HG03565 (cell line): ENCODE measurements around the gene CATSPERD.
"Not testable (repeated sequence)": the region's sequence is repeated elsewhere in the genome, so short reads cannot be mapped to it uniquely, and the experiment has no call there.

Experiments used
- ATAC-seq: cut with Tn5 transposase; IDR thresholded peaks from one replicate; pipeline ENCODE4 v1.9.1; 2021; ENCODE audit warnings: mild to moderate bottlenecking, moderate library complexity; ENCODE audit not compliant: unreplicated experiment

The CATSPERD gene

GRCh38 chr19:5697890-5698634 lies 22.4 kb upstream of the CATSPERD start:
- no peak for ATAC-seq

- no peak for ATAC-seq
These were observed 21.6 kb upstream of the CATSPERD start for GRCh38 chr19:5698635-5699422.

- no peak for ATAC-seq
These were observed 19.9 kb upstream of the CATSPERD start for GRCh38 chr19:5700455-5701092.

GRCh38 chr19:5702053-5702410 lies 18.4 kb upstream of the CATSPERD start:
- not testable (repeated sequence) for ATAC-seq

- no peak for ATAC-seq
These were observed 16.3 kb upstream of the CATSPERD start for GRCh38 chr19:5703819-5704818.

GRCh38 chr19:5705552-5705951 lies 14.9 kb upstream of the CATSPERD start:
- ATAC-seq: no peak

GRCh38 chr19:5706876-5707573 lies 13.4 kb upstream of the CATSPERD start:
- ATAC-seq: no peak

GRCh38 chr19:5707576-5708575 lies 12.6 kb upstream of the CATSPERD start:
- ATAC-seq: no peak

- no peak for ATAC-seq
These were observed 9.4 kb upstream of the CATSPERD start for GRCh38 chr19:5711025-5711424.

GRCh38 chr19:5711713-5712161 lies 8.7 kb upstream of the CATSPERD start:
- no peak for ATAC-seq

GRCh38 chr19:5713228-5713627 lies 7.2 kb upstream of the CATSPERD start:
- no peak for ATAC-seq

- no peak for ATAC-seq
These were observed 5.6 kb upstream of the CATSPERD start for GRCh38 chr19:5714816-5715215.

- no peak for ATAC-seq
These were observed 3.1 kb upstream of the CATSPERD start for GRCh38 chr19:5717215-5717935.

GRCh38 chr19:5718037-5718578 lies 2.3 kb upstream of the CATSPERD start:
- ATAC-seq: no peak

- ATAC-seq: no peak
These were observed 1.7 kb upstream of the CATSPERD start for GRCh38 chr19:5718579-5719273.

- ATAC-seq: no peak
These were observed 1.0 kb upstream of the CATSPERD start for GRCh38 chr19:5719274-5719960.
